NCI-H2227 (cell line): ENCODE measurements around the gene C2orf66.

Experiments used
- DNase-seq: peaks from one replicate; lab custom pipeline; 2025; ENCODE audit not compliant: unreplicated experiment; lab: John Stamatoyannopoulos, UW

The C2orf66 gene

DNA sequence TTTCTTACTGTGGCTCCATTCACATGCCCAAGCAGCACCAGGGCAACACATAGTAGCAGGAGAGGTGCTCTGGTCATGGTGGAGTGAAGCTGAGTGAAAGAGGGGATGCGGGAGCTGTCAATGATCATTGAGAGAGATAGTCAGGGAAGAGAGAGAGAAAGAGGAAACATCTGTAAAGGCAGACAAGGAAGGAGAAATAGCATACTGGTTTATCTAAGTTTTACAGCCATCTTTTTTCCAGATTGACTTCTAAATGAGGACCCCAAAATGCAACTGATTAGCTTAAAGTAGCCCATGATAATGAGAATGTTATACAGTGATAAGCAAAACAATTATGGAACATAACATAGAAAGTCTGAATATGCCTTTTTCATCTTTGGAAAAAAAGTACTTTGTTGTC, at the start of gene C2orf66:
Gene C2orf66, minus strand, starts transcription at position 96 of the 400 bp plus-strand sequence. Its CDS starts 19 bp downstream, at position 77.
- no peak for DNase-seq

DNA sequence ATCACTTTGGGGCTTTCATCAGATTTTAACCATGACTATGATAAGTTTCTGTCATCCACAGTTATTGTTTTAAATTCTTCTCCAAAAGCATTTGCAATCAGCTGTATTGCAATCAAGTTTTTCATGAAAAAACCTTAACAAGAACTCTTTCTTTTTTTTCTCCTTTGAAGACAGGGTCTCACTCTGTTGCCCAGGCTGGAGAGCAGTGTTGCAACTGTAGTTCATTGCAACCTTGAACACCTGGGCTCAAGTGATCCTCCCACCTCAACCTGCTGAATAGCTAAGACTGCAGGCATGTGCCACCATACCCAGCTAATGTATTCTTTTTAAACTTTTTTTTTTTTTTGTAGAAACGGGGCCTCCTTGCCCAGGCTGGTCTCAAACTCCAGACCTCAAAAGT, 45.5 kb upstream of the C2orf66 start:
- DNase-seq, result no peak

DNA sequence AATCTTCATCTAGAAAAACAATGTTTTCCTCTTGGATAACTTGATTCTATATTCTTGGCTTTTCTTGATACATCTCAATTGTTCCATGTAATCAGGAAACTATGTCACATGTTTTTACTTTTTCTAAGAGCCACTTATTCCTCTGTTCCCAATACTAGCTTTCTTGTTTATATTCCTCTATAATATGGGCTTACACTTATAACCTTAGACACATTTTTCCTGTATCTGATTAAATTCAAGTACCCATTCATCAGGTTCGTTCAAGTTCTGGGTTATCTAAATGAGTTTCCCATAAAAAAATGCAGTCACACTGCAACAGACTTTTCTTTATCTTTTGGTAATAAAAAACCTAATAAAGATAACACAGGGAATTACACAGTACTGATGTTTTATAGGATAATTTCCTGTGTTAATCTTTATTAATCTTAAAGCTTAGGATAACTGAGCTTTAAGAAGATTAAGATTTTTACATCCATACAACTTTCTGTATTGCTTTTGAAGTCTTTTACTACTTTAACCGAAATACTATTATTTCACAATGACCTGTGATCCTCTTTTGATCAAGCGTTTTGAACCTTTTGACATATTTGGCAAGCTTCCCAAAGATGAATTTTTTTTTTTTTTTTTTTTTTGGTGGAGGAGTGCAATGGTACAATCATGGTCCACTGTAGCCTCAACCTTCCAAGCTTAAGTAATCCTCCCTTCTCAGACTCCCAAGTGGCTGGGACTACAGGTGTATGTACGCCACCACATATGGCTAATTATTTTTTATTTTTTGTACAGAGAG, 44.3 kb upstream of the C2orf66 start:
- no peak for DNase-seq

DNA sequence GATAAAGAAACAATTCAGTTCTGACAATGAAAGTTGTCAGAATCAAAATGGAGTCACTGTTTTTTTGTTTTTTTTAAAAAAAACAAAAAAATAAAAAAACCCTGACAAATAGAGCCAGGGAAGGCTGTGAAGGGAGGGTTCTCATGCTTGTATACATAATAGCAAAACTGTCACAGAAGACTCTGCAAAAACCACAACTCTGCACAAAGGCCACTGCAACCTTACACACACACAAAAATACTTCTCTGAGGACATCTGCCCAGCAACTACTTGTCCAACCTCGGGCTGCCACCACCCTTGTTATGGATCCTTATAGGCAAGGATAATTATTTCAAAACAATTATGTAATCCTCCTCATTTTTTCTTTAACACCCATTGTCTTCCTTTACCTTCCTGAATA, 41.9 kb upstream of the C2orf66 start:
- DNase-seq, result no peak

DNA sequence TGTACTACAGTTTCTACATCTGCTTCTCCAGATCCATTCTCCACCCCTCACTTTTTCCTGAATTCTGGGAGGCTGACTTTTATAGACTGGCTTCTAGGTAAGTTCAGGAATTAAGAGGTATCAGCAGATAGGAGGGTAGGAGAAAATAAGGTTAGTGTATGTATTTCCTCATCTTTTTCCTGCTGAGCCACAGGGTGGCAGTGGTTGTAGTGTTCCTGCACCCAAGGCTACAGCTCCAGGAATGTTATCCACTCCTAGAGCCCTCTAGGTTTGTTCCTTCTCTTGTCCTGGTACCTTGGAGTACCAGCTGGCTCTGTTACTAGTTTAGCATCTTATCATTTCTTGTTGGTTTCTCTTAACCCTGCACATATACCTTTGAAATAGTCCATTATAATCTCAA, 40.7 kb upstream of the C2orf66 start:
- DNase-seq, result peak; percentile 12

DNA sequence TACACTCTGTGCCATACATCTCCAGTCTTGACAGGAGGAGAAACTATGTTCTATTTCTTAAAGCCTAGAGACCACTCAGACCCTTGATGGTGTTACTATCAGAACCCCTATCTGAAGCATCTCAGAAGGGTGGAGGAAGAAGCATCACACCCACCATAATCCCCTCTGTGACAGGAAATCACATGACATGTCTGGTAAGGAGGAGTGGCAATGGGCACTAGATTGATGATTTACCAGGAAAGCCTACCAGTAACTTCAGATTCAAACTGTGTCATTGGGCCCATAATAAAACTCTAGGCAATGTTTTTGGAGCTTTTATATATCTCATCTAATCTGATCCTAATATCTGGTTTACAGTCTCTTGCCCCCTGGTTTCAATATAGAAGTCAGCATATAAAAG, 37.1 kb upstream of the C2orf66 start:
- no peak for DNase-seq

DNA sequence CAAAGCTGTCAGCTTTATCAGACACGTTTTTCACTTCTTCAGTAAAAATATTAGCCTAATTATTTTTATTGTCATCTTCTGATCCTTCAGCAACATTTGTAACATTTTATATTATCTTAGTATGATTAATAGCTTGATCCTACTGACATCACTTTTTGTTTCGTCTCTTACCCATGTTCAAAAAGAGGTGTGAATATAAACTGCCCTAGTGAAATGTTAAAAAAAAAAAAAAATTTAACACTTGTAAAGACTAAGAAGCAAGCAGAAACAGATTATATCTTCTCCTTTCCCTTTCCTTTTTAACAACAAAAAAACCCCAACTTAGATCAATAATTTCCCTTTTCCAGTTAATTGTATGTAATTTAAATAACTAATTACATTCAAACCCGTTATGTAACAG, 36.2 kb upstream of the C2orf66 start:
- no peak for DNase-seq

DNA sequence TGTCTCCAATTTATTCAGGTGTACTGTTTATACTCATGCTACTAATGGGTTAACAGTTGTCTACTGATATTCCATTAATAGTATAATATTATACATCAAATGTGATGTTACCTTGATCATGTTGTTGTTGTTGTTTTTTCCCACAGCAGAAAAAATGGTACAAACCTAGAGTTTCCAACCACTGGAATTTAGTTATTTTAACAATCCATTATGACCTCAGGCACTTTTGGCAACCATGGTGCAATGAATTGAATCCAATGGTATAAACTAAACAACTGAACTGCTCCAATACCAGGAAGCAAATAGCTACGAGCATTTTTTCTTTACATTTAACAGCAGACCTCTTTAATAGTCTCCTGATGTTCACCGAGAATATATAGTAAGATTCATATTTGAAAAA, 31.0 kb upstream of the C2orf66 start:
- no peak for DNase-seq

DNA sequence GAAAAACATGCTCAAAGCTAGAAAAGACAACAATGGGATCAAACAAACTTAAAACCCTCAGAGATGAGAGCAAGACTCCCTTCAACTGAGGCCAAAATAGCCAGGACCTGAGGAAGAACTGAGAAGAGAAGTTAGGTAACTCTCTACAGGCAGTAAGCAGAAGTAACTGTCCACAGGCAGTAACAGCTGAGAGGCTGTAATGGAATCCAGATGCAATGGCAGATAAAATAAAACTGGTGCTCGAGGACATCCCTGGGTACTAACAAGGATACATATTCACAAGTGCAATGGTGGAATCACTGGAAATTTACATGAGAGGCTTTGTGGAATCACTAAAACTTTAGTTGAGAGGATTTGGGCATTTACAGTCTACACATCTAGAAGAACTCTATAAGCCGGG, 30.4 kb upstream of the C2orf66 start:
- DNase-seq, result no peak

DNA sequence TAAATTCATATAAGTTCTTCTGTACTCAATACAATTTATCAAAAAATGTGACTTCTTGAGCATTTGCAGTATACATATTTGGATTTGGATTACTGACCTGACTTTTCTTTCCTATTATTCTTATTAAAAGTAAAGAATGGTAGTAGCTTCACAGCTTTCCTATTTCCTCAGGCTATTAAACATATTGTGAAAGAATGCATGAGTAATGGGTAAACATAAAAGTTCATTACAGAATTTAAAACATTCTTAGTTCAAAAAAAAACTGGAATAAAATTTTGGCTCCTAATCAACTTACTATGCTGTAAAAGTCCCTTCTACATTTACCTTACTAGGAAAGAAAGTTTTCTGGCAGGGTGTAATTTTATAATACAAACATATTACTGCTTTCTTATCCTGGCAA, 27.3 kb upstream of the C2orf66 start:
- DNase-seq, result no peak

DNA sequence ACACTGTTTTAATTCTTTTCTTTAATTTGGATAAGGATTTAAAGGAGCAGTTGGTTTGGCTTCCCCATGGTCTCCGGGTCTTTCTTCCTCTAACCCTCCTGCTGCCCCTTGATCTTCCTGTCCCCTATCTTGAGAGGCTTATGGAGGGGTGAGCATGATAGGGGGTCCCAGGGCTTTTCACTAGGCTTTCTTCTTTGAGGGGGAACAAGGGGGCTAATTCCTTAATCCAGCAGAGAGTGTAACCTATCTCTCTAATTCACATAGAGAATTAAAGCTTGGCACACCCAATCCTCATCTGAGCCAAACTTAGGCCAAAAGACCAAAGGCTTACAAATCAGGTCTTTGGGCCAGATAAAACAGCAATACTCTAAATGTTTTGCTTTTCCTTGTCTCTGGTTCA, 21.5 kb upstream of the C2orf66 start:
- DNase-seq, result no peak

DNA sequence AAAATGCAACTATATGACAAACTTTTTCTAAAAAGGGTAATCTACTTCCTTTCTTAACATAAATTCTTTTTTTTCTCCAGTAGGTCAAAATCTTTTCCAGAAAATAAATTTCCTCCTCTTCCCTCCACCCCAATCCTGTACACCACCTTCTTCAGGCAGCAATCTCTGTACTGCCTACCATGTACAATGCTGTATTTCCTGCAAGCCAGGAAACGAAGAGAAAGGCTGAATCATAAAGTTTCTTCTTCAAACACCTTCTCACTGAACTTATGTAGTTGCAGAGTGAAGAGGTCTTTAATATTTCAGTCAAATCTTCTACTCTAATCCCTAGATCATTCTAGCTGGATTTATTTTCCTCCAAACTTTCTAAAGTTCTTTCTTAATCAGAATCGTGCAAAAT, 18.2 kb upstream of the C2orf66 start:
- DNase-seq, result no peak

DNA sequence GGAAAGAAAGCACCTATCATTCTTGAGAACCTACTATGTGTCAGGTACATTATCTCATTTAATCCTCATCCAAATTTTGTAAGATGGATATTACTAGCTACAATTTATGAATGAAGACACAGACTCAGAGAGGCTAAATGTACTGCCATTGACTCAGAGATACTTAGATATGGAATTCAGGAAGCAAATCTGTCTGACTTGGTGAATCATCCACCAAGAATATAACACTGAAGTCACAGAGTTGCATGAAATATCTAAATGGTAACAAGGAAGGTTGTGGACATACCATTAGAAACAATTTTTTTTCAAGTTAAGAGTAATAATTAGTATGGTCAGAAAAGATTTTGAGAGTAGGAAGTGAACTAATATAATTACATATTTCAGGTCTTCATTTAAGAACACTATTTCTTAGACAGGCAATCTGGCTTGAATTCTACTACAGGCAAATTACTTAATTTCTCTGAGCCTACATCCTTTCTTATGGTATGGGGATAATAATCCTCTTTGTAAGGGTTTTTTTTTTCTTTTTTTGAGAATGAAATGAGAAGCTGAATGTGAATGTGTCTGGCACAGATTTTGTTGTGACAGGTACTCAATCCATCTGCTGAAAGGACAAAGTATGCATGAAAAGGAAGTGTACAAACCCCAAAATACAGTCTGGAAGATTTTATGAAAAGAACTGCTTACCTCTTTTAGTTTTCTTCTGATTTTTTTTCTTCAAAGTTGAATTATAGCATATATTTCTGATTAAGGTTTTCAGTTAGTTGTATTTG, 14.8 kb upstream of the C2orf66 start:
- DNase-seq, result no peak

DNA sequence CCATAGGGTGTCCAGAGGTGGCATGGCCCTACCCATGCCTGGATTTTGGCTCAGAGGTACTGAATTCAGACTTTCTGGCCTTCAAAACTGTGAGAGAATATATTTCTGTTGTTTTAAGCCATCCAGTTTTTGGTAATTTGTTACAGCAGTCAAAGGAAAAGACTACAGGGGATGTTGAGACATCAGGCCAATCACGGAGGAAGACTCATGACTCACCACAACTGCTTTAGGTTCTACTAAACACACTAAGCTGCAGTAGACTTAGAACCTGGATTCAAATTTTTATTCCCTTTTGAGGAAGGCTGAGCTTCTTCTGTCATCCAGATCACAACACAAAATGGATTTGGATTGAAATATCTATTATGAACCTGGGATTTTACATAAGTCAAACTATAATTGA, 12.0 kb upstream of the C2orf66 start:
- no peak for DNase-seq

DNA sequence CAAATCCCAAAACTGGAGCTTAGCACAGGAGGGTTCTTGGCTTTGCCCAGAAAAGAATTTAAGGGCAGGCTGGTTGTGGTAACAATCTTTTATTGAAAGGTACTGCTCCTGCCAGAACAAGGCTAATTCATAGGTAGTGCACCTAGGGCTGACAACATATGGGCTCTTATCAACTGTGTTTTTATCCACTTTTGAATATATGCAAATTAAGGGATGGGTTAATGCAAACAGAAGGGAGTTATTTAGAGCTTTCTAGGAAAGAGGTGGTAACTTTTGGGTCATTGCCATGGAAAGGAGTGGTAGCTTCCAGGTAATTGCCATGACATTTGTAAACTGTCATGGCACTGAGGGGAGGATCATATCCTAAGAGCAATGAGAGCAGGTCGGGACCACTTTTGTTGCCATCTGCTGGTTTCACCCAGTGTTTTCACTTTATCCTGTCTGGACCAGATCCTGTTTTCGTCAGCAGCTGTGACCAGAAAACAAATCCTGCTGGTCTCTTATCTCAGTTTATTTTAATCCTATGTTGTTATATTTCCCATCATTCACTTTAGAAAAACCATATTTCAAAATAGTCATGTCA, 981 bp downstream of the C2orf66 start:
- no peak for DNase-seq

DNA sequence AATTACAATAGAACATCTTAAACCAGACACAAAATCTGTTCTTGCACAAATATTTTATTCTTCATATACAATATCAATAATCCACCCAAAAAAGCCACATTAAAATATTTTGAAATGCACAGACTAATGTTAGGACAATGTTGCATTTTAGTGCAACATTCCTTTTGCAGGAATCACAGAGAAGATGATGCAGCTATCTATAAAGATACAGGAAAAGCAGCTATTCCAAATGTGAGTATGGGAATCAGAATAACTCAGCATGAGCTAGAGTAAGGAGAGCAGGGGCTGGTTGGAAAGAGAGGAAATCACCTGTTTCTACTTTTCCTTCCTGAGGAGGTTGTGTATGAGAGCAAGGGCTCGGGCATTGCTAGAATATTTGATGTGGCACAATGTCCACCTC, 4.8 kb downstream of the C2orf66 start:
- DNase-seq, result no peak

DNA sequence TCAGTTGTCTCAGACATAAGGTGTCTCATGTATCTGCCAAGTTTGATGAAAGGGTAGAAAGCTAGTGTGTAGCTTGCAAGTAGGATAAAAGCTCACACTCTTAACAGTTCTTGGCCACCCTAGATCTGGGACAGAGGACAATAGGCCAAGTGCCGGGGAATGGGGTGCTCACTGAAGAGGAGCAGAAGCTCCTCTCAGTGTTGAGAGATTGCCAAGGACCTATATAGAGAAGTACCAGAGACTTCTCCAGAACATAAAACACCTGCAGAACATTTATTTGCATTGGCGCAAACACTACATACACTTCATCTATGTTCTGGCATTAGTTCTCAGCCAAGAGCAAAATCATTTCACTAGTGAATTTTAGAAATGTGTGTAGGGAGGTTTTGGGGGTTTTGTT, 6.8 kb downstream of the C2orf66 start:
- DNase-seq, result no peak

DNA sequence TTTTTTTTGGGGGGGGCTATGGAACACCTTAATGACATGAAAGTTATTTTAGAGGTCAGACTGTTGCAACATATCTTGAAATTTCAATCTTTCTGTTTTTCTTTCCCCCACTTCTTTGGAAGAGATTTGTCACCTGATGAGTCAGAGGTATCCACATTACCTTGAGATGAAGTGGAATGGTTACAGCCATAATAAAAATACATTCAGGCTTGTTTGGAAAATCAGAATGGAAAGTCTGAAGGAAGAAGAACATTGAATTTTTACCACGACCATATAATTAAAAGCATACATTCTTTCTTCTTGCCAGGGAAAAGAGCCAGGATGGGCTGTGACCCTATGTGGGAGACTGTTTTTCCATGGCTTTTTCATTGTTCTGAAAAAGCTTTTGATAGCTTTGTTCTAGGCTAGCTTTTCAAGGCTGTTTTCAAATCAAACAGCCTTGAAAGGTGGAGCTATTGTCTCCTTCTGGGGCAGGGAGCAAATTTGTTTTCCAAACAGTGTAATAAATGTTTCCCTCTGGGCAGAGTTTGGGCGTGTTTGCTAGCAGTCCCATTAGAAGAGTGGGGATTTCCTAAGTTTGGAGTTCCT, 7.4 kb downstream of the C2orf66 start:
- DNase-seq, result no peak

DNA sequence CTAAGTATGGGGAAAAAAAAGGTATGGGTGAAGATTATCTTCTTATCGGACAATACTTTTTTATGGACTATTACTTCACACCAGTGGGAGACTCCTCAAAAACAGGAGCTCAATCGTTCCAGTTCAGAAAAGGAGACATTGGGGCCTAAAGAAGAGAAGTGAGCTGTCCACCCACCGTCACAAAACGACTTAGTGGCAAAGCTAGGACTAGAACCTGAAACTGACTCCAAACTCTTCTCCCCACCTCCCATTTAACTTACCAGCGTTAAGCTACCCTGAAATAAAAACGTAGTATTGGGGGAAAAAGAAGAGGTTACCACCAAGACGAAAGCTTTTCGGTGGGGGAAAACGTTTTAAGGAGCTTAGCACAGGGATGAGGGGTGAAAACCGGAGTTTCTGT, 10.2 kb downstream of the C2orf66 start:
- no peak for DNase-seq

DNA sequence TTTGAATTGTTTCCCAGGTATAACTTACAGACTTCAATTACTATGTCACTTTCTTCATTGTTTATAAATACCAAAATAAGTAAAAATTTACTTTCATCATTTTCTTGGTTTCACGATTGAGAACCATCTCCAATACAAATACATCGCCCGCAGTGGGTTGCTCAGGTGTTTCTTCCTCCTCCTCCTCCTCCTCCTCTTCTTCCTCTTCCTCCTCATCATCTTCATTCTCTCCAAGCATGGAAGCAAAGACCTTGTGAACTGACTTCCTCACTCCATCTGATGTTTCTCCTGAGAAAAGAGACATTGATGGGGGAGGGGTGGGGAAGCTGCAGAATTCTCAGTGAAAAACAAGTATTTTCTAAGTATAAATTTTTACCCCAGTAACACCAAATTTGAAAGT, 16.3 kb downstream of the C2orf66 start:
- DNase-seq, result no peak

DNA sequence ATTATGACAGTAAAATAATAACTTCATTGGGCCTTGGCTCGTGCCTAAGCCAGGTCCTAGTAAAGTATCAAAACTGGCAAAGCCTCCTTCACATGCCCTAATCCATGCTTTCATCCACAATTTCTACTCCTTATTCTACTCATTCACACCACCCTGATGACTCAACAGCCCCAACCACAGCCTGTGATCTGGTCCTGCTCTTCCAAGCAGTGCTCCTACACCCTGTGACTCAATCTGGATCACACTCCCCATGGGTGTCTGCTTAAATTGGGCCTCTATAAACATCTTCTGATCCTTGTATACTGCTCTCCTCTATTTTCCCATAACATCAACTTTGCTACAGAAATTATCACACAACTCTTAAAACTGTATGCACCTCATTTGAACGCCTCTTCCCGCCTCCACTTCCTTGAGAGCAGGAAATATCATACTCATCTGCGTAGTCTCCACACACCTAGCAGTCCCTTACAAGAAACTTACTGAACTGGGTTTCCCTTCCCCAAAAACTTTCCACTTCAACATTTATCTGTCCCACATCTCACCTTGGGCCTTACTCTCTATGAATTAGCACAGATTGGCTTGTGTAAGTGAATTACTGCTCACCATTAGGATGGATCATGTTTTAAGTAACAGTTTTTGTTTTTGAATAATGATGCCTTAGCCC, 25.6 kb downstream of the C2orf66 start:
- no peak for DNase-seq
